HG03108 (cell line): Measurements from ENCODE around the gene COL6A2.
"Not testable (repeated sequence)": the region's sequence is repeated elsewhere in the genome, so short reads cannot be mapped to it uniquely, and the experiment has no call there.

Experiments
- ATAC-seq: cut with Tn5 transposase; IDR thresholded peaks from one replicate; pipeline ENCODE4 v1.9.1; 2021; ENCODE audit warnings: moderate library complexity; ENCODE audit not compliant: unreplicated experiment

COL6A2 gene

GRCh38 chr21:46097336-46098293, at the start of gene COL6A2:
Gene COL6A2, plus strand, starts transcription at chr21:46098112.
- no peak for ATAC-seq

- no peak for ATAC-seq
These were observed 48.7 kb upstream of the COL6A2 start for GRCh38 chr21:46048926-46049889.

- no peak for ATAC-seq
These were observed 47.8 kb upstream of the COL6A2 start for GRCh38 chr21:46049890-46050667.

- no peak for ATAC-seq
These were observed 47.1 kb upstream of the COL6A2 start for GRCh38 chr21:46050668-46051378.

GRCh38 chr21:46051379-46051770, 46.5 kb upstream of the COL6A2 start:
- ATAC-seq = no peak

- ATAC-seq = no peak
These were observed 45.9 kb upstream of the COL6A2 start for GRCh38 chr21:46051821-46052675.

- no peak for ATAC-seq
These were observed 44.9 kb upstream of the COL6A2 start for GRCh38 chr21:46052703-46053651.

- no peak for ATAC-seq
These were observed 43.9 kb upstream of the COL6A2 start for GRCh38 chr21:46054031-46054430.

GRCh38 chr21:46054451-46054881, 43.4 kb upstream of the COL6A2 start:
- ATAC-seq = no peak

- ATAC-seq = no peak
These were observed 42.0 kb upstream of the COL6A2 start for GRCh38 chr21:46055863-46056281.

- ATAC-seq = no peak
These were observed 41.4 kb upstream of the COL6A2 start for GRCh38 chr21:46056450-46056903.

- no peak for ATAC-seq
These were observed 40.7 kb upstream of the COL6A2 start for GRCh38 chr21:46057111-46057709.

GRCh38 chr21:46057710-46058241, 40.1 kb upstream of the COL6A2 start:
- no peak for ATAC-seq

GRCh38 chr21:46058431-46059145, 39.3 kb upstream of the COL6A2 start:
- no peak for ATAC-seq

GRCh38 chr21:46059195-46059594, 38.7 kb upstream of the COL6A2 start:
- ATAC-seq = no peak

- ATAC-seq = not testable (repeated sequence)
These were observed 38.0 kb upstream of the COL6A2 start for GRCh38 chr21:46059711-46060455.
